Activated CD4-positive, alpha-beta T cell treated with anti-CD3 and anti-CD28 coated beads for 36 hours (primary cell): ENCODE results near the gene PEX11A. TPM values are rescaled to one million over a fixed set of nuclear protein-coding genes. Genes with fewer than 3 reads are reported as not detected.

Experiments used
- ATAC-seq: fragments of 200-7000 bp; cut with Tn5 transposase; one replicate; pipeline ENCODE4 v1.10.0; 2021; ENCODE audit warnings: mild to moderate bottlenecking, moderate library complexity
- CTCF ChIA-PET: fragments of 350-600 bp; sonication (Branson Sonifier 250); formaldehyde crosslinking; loops from one replicate; lab custom pipeline; 2021; ENCODE audit warnings: antibody characterized with exemption; lab: Charles Lee
- POLR2A ChIA-PET: fragments of 350-600 bp; sonication (Branson Sonifier 250); formaldehyde crosslinking; loops from one replicate; lab custom pipeline; 2021; ENCODE audit warnings: antibody characterized with exemption, inconsistent platforms; lab: Charles Lee
- DNase-seq: peaks from one replicate; pipeline ENCODE4 v3.0.0-alpha.2; 2020
- H3K27ac Mint-ChIP-seq: one replicate; pipeline ENCODE4 v1.8.0; 2021; ENCODE audit warnings: mixed read lengths
- H3K27me3 Mint-ChIP-seq: one replicate; pipeline ENCODE4 v1.8.0; 2021; ENCODE audit warnings: mixed read lengths
- H3K36me3 Mint-ChIP-seq: one replicate; pipeline ENCODE4 v1.8.0; 2021; ENCODE audit warnings: low read depth, mixed read lengths
- H3K4me1 Mint-ChIP-seq: one replicate; pipeline ENCODE4 v1.8.0; 2021; ENCODE audit warnings: mixed read lengths
- H3K4me3 Mint-ChIP-seq: one replicate; pipeline ENCODE4 v1.8.0; 2021; ENCODE audit warnings: mild to moderate bottlenecking, moderate library complexity, mixed read lengths
- H3K9me3 Mint-ChIP-seq: one replicate; pipeline ENCODE4 v1.8.0; 2021; ENCODE audit warnings: low read depth, mixed read lengths
- intact Hi-C, 2 experiments: fragments of 100-400 bp; cut with DNase I in 1 of 2; cut with micrococcal nuclease in 1 of 2; formaldehyde crosslinking; loops; one replicate each; pipeline versions ENCODE4 v1.14.2 to v1.15.1; 2022 to 2024; cut with DNase I, micrococcal nuclease
- total RNA-seq, 2 experiments: library from RNA; stranded (reverse); gene quantifications; one replicate each; pipeline ENCODE4 v1.2.3, GENCODE V29; 2021

Gene PEX11A
- total RNA-seq, 2 experiments from 2014 or later, result 4.7 to 5.3 TPM

DNA sequence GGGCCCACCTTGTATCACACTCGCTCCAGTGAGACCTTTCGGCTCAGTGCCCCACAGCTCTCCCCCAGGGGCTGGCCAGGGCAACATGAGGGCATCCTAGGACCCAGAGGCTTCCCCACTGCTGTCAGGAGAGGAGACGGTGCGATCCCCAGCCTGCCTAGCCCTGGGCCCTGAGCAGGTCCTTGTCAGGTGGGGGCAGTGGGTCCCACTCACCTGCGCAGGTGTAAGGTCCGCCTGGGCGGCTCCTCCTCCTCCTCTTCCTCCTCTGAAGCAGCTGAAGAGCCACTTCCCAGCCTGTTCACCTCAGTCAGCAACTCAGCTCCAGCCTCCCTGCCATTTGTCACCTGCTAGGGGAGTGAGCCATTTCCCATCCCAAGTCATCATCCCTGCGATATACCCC lies 44.9 kb downstream of the PEX11A start:
- no peaks in the 10 kb centered on the region for H3K36me3 Mint-ChIP-seq
- ATAC-seq (no peak), DNase-seq (no peak)
- no peaks in the 10 kb centered on the region for H3K4me1 Mint-ChIP-seq
- no peak overlapping the region for H3K4me3 Mint-ChIP-seq
- CTCF ChIA-PET, result interaction anchor here (0.6 to 1.0 kb wide), 3 partner anchors 22 to 60 kb away, joined by 3 to 4 read pairs (median 4); no protein-coding TSS in a partner anchor
- peaks cover 4% of the 10 kb centered on the region for H3K27me3 Mint-ChIP-seq
- intact Hi-C loops, result no loop called here
- H3K9me3 Mint-ChIP-seq, result no peaks in the 10 kb centered on the region
- POLR2A ChIA-PET, result no interaction called here
- H3K27ac Mint-ChIP-seq, result no peak overlapping the region

DNA sequence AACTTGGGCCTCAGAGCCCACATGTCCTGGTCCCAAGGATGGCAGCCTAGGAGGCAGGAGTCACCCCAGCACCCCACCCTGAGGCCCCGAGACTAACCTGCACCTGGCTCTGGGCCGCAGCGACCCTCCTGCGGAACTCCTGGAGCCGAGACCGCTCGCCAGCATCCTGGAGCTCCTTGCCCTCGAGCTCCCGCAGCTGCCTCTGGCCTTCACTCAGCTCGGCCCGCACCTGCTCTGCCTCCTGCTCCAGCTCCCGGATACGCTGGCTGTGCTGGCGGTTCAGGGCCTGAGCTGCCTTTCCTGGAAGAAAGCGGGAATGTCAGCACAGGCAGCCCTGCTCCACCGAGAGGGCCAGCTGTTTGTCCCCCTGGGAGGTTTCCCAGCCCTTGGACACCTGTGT lies 48.4 kb downstream of the PEX11A start:
- Mint-ChIP-seq H3K36me3 (no peaks in the 10 kb centered on the region), H3K4me1 (no peaks in the 10 kb centered on the region), H3K27ac (no peak overlapping the region), H3K9me3 (no peaks in the 10 kb centered on the region), H3K4me3 (no peak overlapping the region), H3K27me3 (peaks cover 2% of the 10 kb centered on the region)
- ChIA-PET POLR2A (no interaction called here), CTCF (no interaction called here)
- DNase-seq (no peak), ATAC-seq (no peak)
- intact Hi-C loops, result no loop called here

DNA sequence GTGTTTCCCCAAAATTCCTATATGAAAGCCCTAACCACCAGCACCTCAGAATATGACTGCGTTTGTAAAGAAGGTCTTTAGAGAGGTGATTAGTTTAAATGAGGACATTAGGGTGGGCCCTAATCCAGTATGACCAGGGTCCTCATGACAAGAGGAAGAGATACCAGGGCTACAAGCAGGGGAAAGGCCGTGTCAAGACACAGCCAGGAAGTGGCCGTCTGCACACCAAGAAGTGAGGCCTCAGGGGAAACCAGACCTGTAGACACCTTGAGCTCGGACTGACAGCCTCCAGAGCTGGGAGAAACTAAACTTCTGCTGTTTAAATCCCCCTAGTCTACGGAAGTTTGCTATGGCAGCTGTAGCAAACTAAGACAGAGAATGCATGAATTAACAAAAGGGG lies 49.5 kb downstream of the PEX11A start:
- ATAC-seq, result no peak
- Mint-ChIP-seq H3K27me3 (no peaks in the 10 kb centered on the region), H3K36me3 (no peaks in the 10 kb centered on the region), H3K27ac (no peak overlapping the region), H3K9me3 (no peaks in the 10 kb centered on the region), H3K4me1 (no peaks in the 10 kb centered on the region), H3K4me3 (no peak overlapping the region)
- ChIA-PET POLR2A (no interaction called here), CTCF (no interaction called here)
- intact Hi-C loops, result no loop called here
- no peak for DNase-seq

DNA sequence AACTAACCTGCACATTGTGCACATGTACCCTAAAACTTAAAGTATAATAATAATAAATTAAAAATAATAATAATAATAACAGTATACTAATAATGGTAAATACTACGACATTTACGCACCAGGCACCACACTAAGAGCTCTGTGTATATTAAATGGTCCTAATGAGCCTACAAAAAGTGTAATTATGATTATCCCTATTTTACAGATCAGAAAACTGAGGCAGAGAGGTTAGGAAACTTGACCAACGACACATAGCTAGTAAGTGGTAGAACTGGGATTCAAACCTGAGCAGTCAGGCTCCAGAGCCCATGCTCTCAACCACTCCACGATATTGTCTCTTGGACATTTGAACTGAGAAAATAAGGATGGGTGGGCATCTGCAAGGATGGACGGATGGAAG lies 50.3 kb downstream of the PEX11A start:
- H3K9me3 Mint-ChIP-seq, result peaks cover 2% of the 10 kb centered on the region
- no peak overlapping the region for H3K27ac Mint-ChIP-seq
- ATAC-seq (no peak), DNase-seq (no peak)
- POLR2A ChIA-PET, result no interaction called here
- H3K36me3 Mint-ChIP-seq, result peaks cover 1% of the 10 kb centered on the region
- intact Hi-C loops, result no loop called here
- CTCF ChIA-PET, result no interaction called here
- H3K27me3 Mint-ChIP-seq, result no peaks in the 10 kb centered on the region
- no peak overlapping the region for H3K4me3 Mint-ChIP-seq
- H3K4me1 Mint-ChIP-seq, result no peaks in the 10 kb centered on the region

DNA sequence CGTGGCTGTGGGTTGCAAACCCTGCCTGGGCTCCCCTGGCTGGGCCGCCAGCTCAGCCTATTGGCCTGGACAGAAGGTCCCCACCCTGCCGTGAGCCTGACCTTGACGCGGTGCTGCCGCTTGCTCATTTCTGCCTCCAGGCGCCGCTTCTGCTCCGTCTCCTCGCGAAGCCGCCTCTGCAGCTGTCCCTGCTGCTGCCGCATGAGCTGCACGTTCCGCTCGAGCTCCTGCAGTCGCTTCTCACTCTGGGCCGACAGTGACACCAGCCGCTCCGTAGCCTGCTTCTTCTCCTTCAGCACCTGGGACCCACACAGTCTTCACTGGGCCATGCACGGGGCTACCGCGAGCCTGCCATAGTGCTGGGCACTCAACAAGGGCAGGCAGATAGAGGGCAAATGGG lies 57.0 kb downstream of the PEX11A start:
- ChIA-PET CTCF (no interaction called here), POLR2A (no interaction called here)
- intact Hi-C loops, result no loop called here
- no peak overlapping the region for H3K4me3 Mint-ChIP-seq
- peaks cover 27% of the 10 kb centered on the region for H3K36me3 Mint-ChIP-seq
- no peaks in the 10 kb centered on the region for H3K4me1 Mint-ChIP-seq
- ATAC-seq (no peak), DNase-seq (no peak)
- H3K9me3 Mint-ChIP-seq, result peaks cover 2% of the 10 kb centered on the region
- H3K27ac Mint-ChIP-seq, result no peak overlapping the region
- no peaks in the 10 kb centered on the region for H3K27me3 Mint-ChIP-seq

DNA sequence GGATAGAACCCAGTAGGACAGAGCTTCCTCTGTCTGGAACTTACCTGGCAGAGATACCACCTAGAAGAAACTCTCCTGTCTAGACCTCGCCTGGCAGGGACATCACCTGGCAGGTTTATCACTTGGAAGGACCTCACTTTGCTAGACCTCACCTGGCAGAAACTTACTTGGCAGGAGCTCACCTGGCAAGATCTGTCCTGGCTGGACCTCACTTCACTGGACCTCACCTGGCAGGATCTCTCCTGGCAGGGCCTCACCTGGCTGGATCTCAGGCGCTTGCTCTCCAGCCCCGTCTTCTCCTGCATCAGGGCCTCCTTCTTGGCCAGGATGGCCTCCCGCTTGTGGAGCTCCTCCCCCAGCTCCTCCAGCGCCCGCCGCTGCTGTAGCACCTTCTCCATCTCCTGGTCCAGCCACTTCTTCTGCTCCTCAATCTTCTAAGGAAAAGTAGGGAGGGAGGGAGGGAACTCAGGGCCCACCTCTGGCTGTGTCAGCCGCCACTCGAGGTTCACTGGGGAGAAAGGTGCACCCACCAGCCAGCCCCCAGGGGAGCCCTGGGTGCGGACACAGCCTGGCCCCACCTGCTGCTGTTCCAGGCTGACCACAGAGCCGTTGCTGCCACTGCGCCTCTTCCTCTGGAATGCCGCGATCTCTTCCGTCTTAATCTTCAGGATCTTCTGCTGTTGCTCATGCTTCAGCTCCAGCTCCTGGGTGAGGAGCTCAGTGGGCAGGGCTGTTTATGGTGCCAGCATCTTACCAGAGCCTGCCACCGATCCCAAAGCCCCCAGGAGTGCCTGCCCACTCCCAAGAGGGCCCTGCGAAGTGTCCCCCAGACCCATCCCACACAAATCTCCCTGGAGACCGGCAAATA lies 57.8 kb downstream of the PEX11A start:
- H3K27ac Mint-ChIP-seq, result no peak overlapping the region
- peaks cover 32% of the 10 kb centered on the region for H3K36me3 Mint-ChIP-seq
- no peak overlapping the region for H3K4me3 Mint-ChIP-seq
- ChIA-PET POLR2A (no interaction called here), CTCF (no interaction called here)
- peaks cover 2% of the 10 kb centered on the region for H3K9me3 Mint-ChIP-seq
- ATAC-seq (no peak), DNase-seq (no peak)
- intact Hi-C loops, result no loop called here
- H3K4me1 Mint-ChIP-seq, result no peaks in the 10 kb centered on the region
- H3K27me3 Mint-ChIP-seq, result no peaks in the 10 kb centered on the region

DNA sequence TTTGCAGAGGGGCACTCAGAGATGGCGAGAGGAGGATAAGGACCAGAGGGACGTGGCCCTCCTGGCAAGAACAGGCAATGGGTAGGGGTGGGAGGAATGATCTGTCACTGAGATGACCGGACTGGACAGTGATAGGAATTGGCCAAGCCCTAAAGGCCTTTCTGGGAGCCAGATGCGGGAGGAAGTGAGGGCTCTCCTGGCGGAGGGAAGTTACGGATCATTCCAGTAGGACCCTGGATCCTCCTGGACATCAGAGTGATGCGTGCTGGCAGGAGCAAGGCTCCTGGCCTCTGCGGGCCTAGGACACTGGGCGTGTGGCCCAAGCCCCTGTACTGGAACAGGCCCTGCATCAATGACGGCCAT lies 58.7 kb downstream of the PEX11A start:
- intact Hi-C loops, result no loop called here
- no peak for DNase-seq
- Mint-ChIP-seq H3K4me1 (no peaks in the 10 kb centered on the region), H3K27ac (no peak overlapping the region), H3K36me3 (peaks cover 41% of the 10 kb centered on the region), H3K27me3 (no peaks in the 10 kb centered on the region), H3K9me3 (peaks cover 2% of the 10 kb centered on the region), H3K4me3 (no peak overlapping the region)
- ATAC-seq, result peak; percentile 10
- ChIA-PET CTCF (no interaction called here), POLR2A (no interaction called here)

Other genes with a start within 250 kb of the PEX11A start
- gene RHCG, start 194.2 kb downstream of the PEX11A start, total RNA-seq, result not detected
- gene TICRR, start 115.3 kb downstream of the PEX11A start, total RNA-seq, result 10 to 100 TPM; 25.7 to 28.9 TPM
- gene KIF7, start 35.3 kb downstream of the PEX11A start, total RNA-seq, result 1 to 10 TPM; 2.1 to 2.3 TPM
- under 1 TPM; 0.39 to 0.41 TPM for gene PLIN1, start 11.4 kb downstream of the PEX11A start, total RNA-seq
- not detected for gene WDR93, start 57 bp upstream of the PEX11A start, total RNA-seq
- gene MESP1, start 60.5 kb upstream of the PEX11A start, total RNA-seq, result 1 to 10 TPM; 2.9 to 4.6 TPM
- under 1 TPM; 0.14 to 0.30 TPM for gene MESP2, start 85.6 kb upstream of the PEX11A start, total RNA-seq
- under 1 TPM; 0.09 to 0.12 TPM for gene ANPEP, start 124.1 kb upstream of the PEX11A start, total RNA-seq
- 10 to 100 TPM; 12.4 to 15.3 TPM for gene AP3S2, start 203.2 kb upstream of the PEX11A start, total RNA-seq
- gene ARPIN, start 222.2 kb upstream of the PEX11A start, total RNA-seq, result not detected